Activated CD8-positive, alpha-beta memory T cell treated with anti-CD3 and anti-CD28 coated beads for 36 hours (primary cell): ENCODE measurements around the gene DLST. TPM values are rescaled to one million over a fixed set of nuclear protein-coding genes. Genes with fewer than 3 reads are reported as not detected.

Experiments used
- CTCF ChIA-PET: fragments of 350-600 bp; sonication (Branson Sonifier 250); formaldehyde crosslinking; loops from one replicate; lab custom pipeline; 2021; ENCODE audit warnings: antibody characterized with exemption; lab: Charles Lee
- POLR2A ChIA-PET: fragments of 350-600 bp; sonication (Branson Sonifier 250); formaldehyde crosslinking; loops from one replicate; lab custom pipeline; 2021; ENCODE audit warnings: antibody characterized with exemption; lab: Charles Lee
- total RNA-seq, 2 experiments: library from RNA; stranded (reverse); gene quantifications; one replicate each; pipeline ENCODE4 v1.2.3, GENCODE V29; 2021

The DLST gene
- total RNA-seq, 2 experiments from 2014 or later, result 144 to 156 TPM

- ChIA-PET CTCF (interaction anchor here (1.3 kb wide), 1 partner anchor 50 kb away, joined by 6 read pairs; no protein-coding TSS in a partner anchor), POLR2A (no interaction called here)
These were observed 25.4 kb upstream of the DLST start for GRCh38 chr14:74856366-74856765.

- CTCF ChIA-PET, result interaction anchor here (8.9 kb wide), 1 partner anchor 48 kb away, joined by 175 read pairs; no protein-coding TSS in a partner anchor
- POLR2A ChIA-PET, result no interaction called here
These were observed 23.7 kb upstream of the DLST start for GRCh38 chr14:74858022-74858421.

GRCh38 chr14:74859757-74860552 is 21.8 kb upstream of the DLST start:
- POLR2A ChIA-PET, result interaction anchor here (0.7 kb wide), 1 partner anchor 105 kb away, joined by 3 read pairs; no protein-coding TSS in a partner anchor
- CTCF ChIA-PET, result interaction anchor here (1.0 to 8.9 kb wide), 17 partner anchors 8 to 251 kb away, joined by 3 to 175 read pairs (median 7); partner anchors contain the start of genes ACYP1 and DLST

GRCh38 chr14:74860899-74861733 is 20.6 kb upstream of the DLST start:
- POLR2A ChIA-PET, result interaction anchor here (0.6 to 1.0 kb wide), 2 partner anchors 21 to 45 kb away, joined by 3 to 7 read pairs; no protein-coding TSS in a partner anchor

GRCh38 chr14:74861734-74862090 is 20.0 kb upstream of the DLST start:
- ChIA-PET CTCF (interaction anchor here (0.8 to 8.9 kb wide), 13 partner anchors 16 to 202 kb away, joined by 3 to 175 read pairs (median 7); partner anchors contain the start of genes ACYP1, DLST and RPS6KL1), POLR2A (no interaction called here)

More at GRCh38 chr14:74860899-74861733, 20.6 kb upstream of the DLST start:
- CTCF ChIA-PET, result interaction anchor here (0.6 to 8.9 kb wide), 28 partner anchors 7 to 358 kb away, joined by 3 to 175 read pairs (median 6); partner anchors contain the start of genes ACYP1, DLST and RPS6KL1

GRCh38 chr14:74863274-74863673 is 18.4 kb upstream of the DLST start:
- POLR2A ChIA-PET, result no interaction called here

GRCh38 chr14:74864198-74864597 is 17.5 kb upstream of the DLST start:
- POLR2A ChIA-PET, result no interaction called here

More at GRCh38 chr14:74863274-74863673, 18.4 kb upstream of the DLST start:
- CTCF ChIA-PET, result interaction anchor here (0.6 to 8.9 kb wide), 2 partner anchors 20 to 42 kb away, joined by 3 to 175 read pairs; no protein-coding TSS in a partner anchor

GRCh38 chr14:74865156-74865555 is 16.6 kb upstream of the DLST start:
- ChIA-PET CTCF (interaction anchor here (8.9 kb wide), 1 partner anchor 40 kb away, joined by 175 read pairs; no protein-coding TSS in a partner anchor), POLR2A (no interaction called here)

More at GRCh38 chr14:74864198-74864597, 17.5 kb upstream of the DLST start:
- CTCF ChIA-PET, result interaction anchor here (8.9 kb wide), 1 partner anchor 41 kb away, joined by 175 read pairs; no protein-coding TSS in a partner anchor

GRCh38 chr14:74866708-74867389 is 14.9 kb upstream of the DLST start:
- ChIA-PET CTCF (interaction anchor here (0.7 to 2.3 kb wide), 2 partner anchors 14 to 38 kb away, joined by 3 to 10 read pairs; no protein-coding TSS in a partner anchor), POLR2A (interaction anchor here (0.5 to 1.5 kb wide), 3 partner anchors 10 to 1747 kb away, joined by 3 to 4 read pairs (median 4); no protein-coding TSS in a partner anchor)

GRCh38 chr14:74867673-74868072 is 14.0 kb upstream of the DLST start:
- CTCF ChIA-PET, result interaction anchor here (1.1 to 2.3 kb wide), 4 partner anchors 10 to 77 kb away, joined by 4 to 10 read pairs (median 4); no protein-coding TSS in a partner anchor
- POLR2A ChIA-PET, result interaction anchor here (0.5 to 1.5 kb wide), 4 partner anchors 9 to 73 kb away, joined by 3 to 4 read pairs (median 4); no protein-coding TSS in a partner anchor

- ChIA-PET POLR2A (no interaction called here), CTCF (interaction anchor here (0.6 to 2.3 kb wide), 6 partner anchors 9 to 76 kb away, joined by 4 to 10 read pairs (median 4); no protein-coding TSS in a partner anchor)
These were observed 13.0 kb upstream of the DLST start for GRCh38 chr14:74868739-74869138.

GRCh38 chr14:74871819-74872218 is 9.9 kb upstream of the DLST start:
- CTCF ChIA-PET, result interaction anchor here (0.6 to 3.1 kb wide), 3 partner anchors 11 to 34 kb away, joined by 3 to 14 read pairs (median 6); no protein-coding TSS in a partner anchor
- POLR2A ChIA-PET, result no interaction called here

GRCh38 chr14:74875204-74875603 is 6.5 kb upstream of the DLST start:
- POLR2A ChIA-PET, result no interaction called here
- CTCF ChIA-PET, result interaction anchor here (2.1 kb wide), 1 partner anchor 31 kb away, joined by 9 read pairs; no protein-coding TSS in a partner anchor

- ChIA-PET CTCF (interaction anchor here (1.1 to 2.1 kb wide), 2 partner anchors 30 to 212 kb away, joined by 3 to 9 read pairs; no protein-coding TSS in a partner anchor), POLR2A (interaction anchor here (0.6 to 0.8 kb wide), 2 partner anchors 9 to 55 kb away, joined by 4 to 5 read pairs; no protein-coding TSS in a partner anchor)
These were observed 5.5 kb upstream of the DLST start, which contains the start of gene PROX2 for GRCh38 chr14:74875941-74876913. Gene PROX2 (minus strand): TSS chr14:74876145. CDS start chr14:74863834, 12,311 bp downstream.

- ChIA-PET CTCF (no interaction called here), POLR2A (no interaction called here)
These were observed 2.1 kb upstream of the DLST start for GRCh38 chr14:74879427-74880182.
